COLO668 (cell line): ENCODE data around the gene GSG1L.
"Not testable (repeated sequence)": the region's sequence is repeated elsewhere in the genome, so short reads cannot be mapped to it uniquely, and the experiment has no call there.

Experiments used
- DNase-seq: peaks from one replicate; lab custom pipeline; 2025; ENCODE audit not compliant: unreplicated experiment; lab: John Stamatoyannopoulos, UW

Gene GSG1L

GRCh38 chr16:27985981-27986380 lies 77.5 kb downstream of the GSG1L start:
- DNase-seq = no peak

DNA sequence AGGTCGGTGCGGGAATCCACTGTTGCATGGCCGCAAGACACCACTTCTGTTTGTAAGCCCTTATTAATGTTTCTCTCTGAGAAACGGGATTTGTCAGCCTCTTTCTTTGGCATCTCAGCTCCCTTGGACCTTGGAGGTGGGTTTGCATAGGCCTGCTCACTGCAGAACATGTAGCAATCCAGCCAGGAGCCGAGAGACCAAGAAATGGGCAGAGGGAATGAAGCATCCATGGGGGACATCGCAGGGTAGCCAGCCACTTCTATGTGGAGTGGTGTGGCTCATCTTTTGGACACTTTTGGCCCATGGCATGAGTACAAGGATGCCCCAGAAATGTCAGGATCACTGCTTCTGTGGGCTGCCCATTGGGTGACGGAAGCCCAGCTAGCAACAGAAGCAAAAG lies 79.4 kb downstream of the GSG1L start:
- no peak for DNase-seq

GRCh38 chr16:27983244-27983643 lies 80.3 kb downstream of the GSG1L start:
- no peak for DNase-seq

GRCh38 chr16:27982184-27982583 lies 81.3 kb downstream of the GSG1L start:
- DNase-seq = no peak

DNA sequence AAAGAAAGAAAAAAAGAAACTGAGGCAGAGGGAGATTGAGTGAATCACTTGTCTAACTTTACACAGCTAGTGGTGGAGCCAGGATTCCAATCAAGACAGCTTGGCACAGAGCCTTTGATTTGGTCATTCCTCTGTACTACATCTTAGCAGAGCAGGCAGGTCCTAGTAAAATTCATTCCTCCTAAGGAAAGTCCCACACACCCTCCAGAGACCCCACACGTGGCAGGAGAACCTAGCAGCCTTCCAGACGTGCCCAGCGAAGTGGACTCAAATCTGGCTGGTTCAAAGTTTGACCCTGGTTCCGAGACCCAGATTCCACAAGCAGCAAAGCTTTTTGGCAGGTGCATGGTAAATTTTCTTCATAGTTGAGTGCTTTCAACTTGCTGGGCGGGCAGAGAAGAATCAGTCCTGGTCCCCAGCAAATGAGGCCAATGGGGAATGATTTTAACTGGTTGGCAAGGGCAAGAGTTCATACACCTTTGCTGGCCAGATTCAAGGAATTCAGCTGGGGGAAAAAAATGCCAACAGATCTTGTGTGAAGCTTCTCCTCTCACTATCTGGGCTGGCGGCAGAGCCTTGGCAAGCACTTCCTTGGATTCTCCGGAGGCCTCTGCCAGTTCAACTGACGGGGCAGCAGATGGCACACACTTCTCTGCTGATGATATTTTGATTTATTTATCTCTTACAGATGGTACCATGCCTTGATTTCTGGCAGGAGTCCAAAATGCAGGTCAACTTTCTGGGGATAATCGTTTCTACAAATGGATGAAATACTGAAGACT lies 82.4 kb downstream of the GSG1L start:
- no peak for DNase-seq

GRCh38 chr16:27980076-27980775 lies 83.3 kb downstream of the GSG1L start:
- DNase-seq = no peak

DNA sequence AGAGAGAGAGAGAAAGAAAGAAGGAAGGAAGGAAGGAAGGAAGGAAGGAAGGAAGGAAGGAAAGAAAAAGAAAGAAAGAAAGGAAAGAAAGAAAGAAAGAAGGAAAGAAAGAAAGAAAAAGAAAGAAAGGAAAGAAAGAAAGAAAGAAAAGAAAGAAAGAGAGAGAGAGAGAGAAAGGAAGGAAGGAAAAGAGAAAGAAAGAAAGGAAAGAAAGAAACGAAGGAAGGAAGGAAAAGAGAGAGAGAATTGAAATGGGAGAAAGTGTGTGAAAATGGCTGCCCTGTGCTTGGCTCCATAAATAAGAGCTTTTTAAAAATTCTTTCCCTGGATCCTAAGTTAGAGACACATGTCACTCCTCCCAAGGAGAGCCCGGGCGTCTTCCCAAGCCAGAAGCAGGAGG lies 83.8 kb downstream of the GSG1L start:
- not testable (repeated sequence) for DNase-seq

DNA sequence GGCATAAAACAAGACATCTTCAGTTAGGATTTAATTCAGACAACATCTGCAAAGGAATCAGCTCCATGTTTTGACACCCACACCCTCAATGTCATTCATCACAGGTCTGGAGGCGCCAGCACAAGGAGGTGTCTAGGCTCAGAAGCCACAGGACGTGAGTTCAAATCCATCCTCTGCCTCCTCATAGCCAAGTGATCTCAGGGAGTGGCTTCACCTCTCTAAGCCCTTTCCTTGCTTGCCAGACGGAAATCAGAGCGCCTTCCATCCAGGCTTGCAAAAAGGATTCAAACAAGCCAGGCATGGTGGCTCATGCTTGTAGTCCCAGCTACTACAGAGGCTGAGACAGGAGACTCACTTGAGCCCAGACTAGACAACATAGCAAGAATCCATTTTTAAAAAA lies 84.6 kb downstream of the GSG1L start:
- DNase-seq = no peak

DNA sequence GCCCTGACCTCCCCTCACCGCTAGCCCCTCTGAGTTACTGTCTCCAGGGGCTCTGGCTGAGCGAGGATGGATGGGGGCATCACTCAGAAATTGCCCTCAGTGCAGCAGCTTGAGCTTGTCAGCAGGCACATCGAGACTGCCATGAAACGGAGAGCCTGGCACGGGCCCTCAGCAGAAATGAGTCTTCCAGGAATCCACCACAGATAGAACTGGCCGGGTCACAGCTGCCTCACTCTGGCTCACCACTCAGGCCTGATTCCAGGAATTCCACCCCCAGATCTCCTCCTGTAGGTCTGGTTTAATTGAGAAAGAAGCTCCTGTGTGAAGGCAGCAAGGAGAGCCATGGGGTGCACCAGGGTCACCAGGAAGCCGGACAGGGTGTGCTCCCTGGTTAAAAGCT lies 85.5 kb downstream of the GSG1L start:
- no peak for DNase-seq

DNA sequence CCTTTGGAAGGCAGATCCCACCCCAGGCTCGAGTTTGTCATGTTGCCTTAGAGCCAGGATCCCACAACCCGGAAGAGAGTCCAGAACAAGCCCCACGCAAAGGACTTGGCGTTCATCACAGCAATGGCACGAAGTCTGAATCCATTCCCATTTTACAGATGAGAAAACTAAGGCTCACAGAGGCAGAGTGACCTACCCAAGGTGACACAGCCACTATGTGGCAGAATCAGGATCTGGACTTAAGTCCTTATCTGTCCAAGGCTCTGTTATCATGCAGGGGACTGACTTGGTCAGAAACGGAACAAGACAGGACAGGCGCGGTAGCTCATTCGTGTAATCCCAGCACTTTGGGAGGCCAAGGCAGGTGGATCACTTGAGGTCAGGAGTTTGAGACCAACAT lies 86.5 kb downstream of the GSG1L start:
- no peak for DNase-seq

GRCh38 chr16:27974896-27975540 lies 88.5 kb downstream of the GSG1L start:
- no peak for DNase-seq

DNA sequence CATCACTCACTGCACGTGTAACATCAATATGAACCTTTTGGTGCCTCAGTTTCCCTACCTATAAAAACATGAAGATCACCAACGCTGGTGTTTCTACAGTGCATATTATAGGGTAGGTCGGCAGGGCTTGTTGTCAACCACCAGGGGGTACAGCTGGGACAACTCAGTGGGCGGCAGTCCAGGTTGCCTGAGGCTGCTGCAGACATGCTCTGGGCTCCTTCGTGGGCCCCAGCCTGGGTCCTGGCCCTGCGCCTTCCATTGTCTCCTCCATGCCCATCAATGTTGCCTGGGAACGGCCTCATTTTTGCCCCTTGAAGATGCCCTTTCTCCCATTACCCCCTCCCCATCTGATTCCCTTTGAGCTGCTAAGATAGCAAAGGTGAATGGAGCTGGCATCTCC lies 89.8 kb downstream of the GSG1L start:
- DNase-seq = no peak

DNA sequence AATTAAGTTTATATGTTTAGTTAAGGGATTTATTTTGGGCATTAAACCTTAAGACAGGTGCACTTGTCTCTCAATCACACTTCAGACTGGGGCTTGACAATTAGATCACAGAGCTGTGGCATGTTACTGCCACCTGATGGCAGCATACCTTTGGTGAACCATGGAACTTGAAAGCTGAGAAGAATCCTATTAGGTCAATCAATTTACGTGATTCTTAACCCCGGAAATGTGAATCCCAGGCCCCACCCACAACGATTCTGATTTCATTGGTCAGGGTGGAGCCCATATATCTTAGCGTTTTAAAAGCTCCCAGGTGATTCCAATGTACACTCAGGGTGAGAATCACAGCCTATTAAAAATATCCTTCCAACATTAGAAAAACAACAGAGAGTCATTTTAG lies 91.0 kb downstream of the GSG1L start:
- peak; percentile 12 for DNase-seq

DNA sequence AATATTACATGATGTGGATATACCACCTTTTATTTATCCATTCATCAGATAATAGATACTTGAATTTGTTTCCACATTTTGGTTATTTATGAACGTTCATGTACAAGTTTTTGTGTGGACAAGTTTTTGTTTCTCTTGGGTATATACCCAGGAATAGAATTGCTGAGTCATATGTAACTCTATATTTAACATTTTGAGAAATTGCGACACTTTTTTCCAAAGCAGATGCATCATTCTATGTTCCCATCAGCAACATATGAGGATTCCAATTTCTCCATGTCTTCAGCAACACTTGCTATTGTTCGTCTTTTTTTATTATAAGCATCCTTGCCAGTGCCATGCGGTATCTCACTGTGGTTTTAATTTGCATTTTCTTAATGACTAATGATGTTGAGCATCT lies 93.9 kb downstream of the GSG1L start:
- DNase-seq = no peak

DNA sequence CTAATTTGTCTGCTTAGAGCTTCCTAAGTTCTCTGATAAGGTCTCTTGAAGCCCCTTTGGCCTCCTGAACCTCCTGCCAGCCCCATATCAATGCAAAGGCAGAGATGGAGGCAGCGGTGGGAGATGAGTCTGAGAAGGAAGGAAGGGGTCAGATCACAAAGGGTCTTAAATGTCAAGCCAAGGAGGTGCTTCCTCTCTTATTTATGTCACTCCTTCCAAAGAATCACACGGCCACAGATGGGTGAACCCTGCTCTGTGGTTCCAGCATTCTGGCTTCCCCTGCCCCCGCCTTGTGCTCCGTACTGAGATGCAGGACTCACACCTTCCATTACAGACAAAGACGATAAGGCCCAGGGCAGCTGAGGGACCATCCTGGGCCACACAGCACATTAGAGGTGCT lies 96.3 kb downstream of the GSG1L start:
- DNase-seq = no peak

DNA sequence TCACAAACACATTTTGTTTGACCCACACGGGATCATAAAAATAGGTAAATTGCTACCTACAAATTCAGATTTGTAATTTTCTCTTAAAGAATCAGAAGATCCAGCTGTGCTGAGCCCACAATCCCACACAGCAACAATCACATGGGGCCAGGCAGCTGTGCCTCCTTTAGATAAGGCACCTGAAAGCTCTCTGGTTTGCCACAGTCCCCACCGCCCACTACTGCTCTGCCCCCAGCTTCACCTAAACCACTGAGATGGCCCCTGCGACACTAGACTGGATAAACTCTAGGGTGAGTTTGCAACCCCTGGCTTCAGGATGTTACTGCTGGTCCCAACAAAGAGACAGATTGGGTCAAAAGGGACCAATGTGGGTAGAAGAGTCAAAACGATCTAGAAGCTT lies 96.8 kb downstream of the GSG1L start:
- no peak for DNase-seq

DNA sequence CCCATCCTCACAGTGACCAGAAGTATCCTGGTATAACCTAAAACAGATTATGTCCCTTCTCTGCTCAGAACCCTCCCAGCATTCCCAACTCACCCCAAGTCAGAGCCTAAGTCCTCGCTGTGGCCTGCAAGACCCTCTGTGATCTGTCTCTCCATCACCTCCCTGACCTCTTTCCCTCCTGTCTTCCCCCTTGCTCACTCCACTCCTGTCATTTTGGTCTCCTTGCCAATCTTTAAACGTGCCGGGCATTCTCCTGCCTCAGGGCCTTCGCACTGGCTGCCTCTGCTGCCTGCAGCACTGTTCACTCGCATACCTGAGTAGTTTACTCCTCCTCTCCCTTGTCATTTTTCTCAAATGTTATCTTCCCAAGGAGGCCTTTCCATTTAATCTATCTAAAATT lies 97.7 kb downstream of the GSG1L start:
- DNase-seq = no peak

DNA sequence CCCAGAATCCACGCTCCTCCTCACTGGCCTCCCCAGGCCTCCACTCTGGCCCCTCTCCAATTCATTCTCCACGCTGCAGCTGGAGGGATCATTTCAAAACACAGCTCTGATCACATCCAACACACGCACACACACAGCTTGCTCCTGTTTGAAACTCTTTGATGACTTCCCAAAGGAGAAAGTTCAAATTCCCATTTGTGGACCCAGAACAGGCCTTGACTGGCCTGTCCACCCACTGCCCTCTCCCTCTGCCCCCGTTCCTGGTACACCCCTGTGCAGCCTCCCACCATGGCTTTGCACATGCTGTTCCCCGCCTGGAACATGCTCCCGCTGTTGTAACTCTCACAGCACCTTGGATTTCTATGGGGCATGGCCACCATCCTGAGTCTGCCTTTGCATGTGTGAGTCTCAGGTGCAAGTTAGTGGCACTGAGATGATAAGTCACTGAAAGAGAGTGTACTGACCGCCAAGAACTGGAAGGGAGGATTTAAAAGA lies 100.0 kb downstream of the GSG1L start:
- no peak for DNase-seq

- no peak for DNase-seq
Observed at GRCh38 chr16:27962197-27962596, 101.3 kb downstream of the GSG1L start.

- DNase-seq = no peak
Observed at GRCh38 chr16:27961296-27961620, 102.3 kb downstream of the GSG1L start.

DNA sequence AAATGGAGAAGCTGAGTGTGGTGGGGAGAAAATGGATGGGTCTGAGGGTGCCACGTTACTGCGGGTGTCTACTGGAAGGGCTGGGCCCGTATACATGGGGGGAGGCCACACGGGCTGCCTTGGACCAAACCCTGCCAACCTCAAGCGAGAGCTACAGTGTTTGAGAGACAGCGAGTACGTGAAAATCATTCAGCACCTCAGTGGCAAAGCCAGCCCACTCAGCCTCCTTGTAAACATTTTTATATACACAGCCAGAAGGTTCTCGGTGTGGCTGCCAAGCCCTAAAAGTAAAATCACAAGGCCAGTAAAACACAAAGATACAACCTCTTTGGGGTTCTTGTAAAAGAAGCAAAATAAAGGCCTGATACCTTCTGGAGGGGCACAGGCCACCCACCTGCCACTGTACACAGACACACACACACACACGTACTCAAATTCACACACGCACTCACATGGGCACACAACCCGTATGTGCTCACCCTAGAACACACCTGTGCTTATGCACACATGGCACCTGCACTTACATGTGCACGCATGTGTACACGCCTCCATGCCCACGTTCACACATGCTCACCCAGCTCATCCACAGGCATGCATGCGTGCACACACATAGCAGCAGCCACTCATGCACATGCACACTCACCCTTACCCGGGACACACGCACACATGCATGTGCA lies 102.8 kb downstream of the GSG1L start:
- no peak for DNase-seq

DNA sequence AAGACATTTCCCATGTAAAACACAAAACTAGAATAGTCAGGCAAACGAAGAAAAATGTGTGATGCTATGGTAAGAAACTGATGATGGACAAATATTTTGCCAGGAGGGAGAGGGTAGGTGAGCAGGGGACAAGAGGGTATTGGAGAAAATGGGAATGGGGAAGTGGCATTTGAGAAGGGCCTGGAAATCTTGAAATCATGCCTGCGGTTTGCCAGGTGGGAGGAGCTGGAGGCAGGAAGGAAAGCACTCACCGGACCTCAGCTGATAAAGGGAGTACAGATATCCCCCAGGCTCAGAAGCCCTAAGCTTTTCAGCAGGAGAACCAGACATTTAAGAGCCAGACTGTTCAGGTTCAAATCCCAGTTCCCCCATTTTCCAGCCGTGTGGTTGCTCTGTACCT lies 103.6 kb downstream of the GSG1L start:
- no peak for DNase-seq
